Cardiac fibroblast (primary cell): ENCODE results near the gene FGF14.

Source experiments
- DNase-seq, 2 donors: peaks; one replicate each; pipeline versions ENCODE4 v3.0.0 to v3.0.0-alpha.2; 2010; ENCODE audit warnings: low read depth in 2 of 2
- H3K4me3 ChIP-seq, 2 donors: replicated peaks in 1 of 2; 1 replicate in 1 of 2; 2 replicates in 1 of 2; pipeline ENCODE4 v1.5.1; 2011; ENCODE audit warnings: low read depth in 2 of 2, low read length in 2 of 2, mild to moderate bottlenecking in 2 of 2, moderate library complexity in 1 of 2
- TF ChIP-seq, protein P1 (sequence below): IDR thresholded peaks from one replicate; pipeline ENCODE4 v1.5.1; 2011; ENCODE audit warnings: low read depth, mild to moderate bottlenecking, low read length, inconsistent platforms

The FGF14 gene

GRCh38 chr13:101881593-101881992 lies 520.3 kb downstream of the FGF14 start:
- DNase-seq, result no peak
- TF ChIP-seq, protein P1, sequence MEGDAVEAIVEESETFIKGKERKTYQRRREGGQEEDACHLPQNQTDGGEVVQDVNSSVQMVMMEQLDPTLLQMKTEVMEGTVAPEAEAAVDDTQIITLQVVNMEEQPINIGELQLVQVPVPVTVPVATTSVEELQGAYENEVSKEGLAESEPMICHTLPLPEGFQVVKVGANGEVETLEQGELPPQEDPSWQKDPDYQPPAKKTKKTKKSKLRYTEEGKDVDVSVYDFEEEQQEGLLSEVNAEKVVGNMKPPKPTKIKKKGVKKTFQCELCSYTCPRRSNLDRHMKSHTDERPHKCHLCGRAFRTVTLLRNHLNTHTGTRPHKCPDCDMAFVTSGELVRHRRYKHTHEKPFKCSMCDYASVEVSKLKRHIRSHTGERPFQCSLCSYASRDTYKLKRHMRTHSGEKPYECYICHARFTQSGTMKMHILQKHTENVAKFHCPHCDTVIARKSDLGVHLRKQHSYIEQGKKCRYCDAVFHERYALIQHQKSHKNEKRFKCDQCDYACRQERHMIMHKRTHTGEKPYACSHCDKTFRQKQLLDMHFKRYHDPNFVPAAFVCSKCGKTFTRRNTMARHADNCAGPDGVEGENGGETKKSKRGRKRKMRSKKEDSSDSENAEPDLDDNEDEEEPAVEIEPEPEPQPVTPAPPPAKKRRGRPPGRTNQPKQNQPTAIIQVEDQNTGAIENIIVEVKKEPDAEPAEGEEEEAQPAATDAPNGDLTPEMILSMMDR, result no peak
- no peak overlapping the region for H3K4me3 ChIP-seq

DNA sequence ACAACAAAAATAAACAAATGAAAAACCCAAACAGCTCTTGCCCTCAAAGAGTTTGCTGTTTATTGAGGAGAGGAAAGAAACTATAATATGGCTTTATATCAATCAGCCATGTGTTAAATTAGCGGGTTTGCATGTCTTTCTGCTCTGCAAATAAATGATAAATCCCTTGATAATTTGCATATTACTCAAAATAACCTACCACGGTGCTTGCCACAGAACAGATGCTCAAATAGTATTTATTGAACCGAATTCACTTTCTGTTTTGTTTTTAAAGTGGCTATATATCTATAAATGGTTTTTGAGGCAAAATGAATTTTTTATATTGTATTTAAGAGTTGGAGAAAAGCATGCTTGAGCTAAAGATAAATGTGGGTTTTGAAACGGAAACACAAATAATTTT lies 521.3 kb downstream of the FGF14 start:
- no peak overlapping the region for H3K4me3 ChIP-seq
- DNase-seq, result no peak
- TF ChIP-seq, protein P1, result no peak

DNA sequence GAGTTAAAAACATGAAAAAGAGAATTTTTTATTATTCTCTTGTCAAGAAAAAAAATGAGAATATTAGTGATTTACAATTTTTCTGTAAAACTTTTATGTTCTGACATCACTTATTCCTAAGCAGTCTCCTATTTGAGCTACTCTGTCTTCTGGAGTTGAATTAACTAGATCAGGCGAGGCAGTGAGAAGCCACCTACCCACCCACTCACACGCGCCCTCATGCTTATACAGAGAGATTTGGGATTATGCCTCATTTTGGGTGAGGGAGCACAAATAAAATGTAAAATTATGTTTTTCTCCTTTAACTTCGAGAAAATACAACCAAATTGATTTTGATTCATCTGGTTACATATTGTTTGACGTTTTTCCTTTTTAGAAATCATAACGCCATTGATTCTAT lies 524.9 kb downstream of the FGF14 start:
- TF ChIP-seq, protein P1, result no peak
- H3K4me3 ChIP-seq, result no peak overlapping the region
- DNase-seq, result no peak

DNA sequence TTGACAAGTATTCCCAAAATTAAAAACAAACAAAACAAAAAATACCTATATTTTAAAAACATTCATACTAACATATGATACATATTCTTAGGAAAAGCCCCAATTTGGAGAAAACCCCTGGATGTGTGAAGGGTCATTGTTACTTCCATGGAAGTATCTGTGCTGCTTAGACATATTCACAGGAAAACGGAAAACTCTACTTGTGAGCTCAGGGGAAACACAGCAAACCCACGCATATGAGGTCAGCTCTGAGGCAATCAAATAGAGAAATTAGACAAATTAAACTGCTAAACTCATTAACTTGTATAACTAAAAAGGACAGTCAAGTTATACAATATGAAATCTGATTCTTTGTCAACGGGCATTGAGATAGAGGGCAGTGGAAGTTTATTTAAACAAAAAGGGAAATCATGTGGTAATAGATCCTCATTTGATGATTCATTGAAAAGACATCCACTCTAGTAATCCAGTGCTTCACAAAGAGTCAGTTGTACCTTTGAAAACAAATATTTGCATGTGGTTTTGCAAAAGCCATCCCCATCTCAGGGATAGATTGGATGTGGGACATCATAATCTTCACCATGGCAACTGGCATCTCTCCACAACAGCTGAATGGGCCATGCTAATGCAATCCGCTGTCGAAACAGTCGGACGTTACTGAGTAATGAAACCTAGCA lies 526.0 kb downstream of the FGF14 start:
- H3K4me3 ChIP-seq, result no peak overlapping the region
- DNase-seq, result peak; percentile 25 to 58
- TF ChIP-seq, protein P1, result no peak

DNA sequence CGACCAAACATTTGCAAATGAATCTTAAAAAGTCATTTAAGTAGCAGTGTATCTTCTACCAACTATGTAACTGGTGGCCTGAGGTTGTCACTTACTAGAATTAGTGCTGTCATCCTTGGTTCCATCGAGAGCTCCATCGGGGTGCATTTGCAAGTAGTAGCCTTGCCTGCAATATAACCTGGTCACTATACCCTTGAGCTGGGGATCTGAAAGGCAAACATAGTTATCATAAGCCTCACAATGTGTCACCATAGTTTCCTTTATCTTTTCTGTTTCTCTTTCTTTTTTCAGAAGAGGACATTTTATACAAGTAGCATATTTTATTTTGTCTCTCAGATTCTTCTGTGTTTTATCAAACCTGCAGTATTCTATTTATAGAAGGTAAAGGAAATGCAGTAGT lies 526.8 kb downstream of the FGF14 start:
- H3K4me3 ChIP-seq, result no peak overlapping the region
- TF ChIP-seq, protein P1, result no peak
- DNase-seq, result no peak

- no peak for DNase-seq
- no peak overlapping the region for H3K4me3 ChIP-seq
- TF ChIP-seq, protein P1, result no peak
Measured at GRCh38 chr13:101869553-101869952, 532.3 kb downstream of the FGF14 start.
